ENCODE results near the gene MEF2D. TPM values are rescaled to one million over a fixed set of nuclear protein-coding genes. Genes with fewer than 3 reads are reported as not detected.

The MEF2D gene
- total and polyA plus RNA-seq, 8 donors: 23.8 to 52.8 (median 31.3) TPM

- DNase-seq (no peak), ATAC-seq (no peak)
- Histone ChIP-seq H3K4me1 (no peaks in the 10 kb centered on the region), H3K4me3 (no peak overlapping the region), H3K27ac (no peak overlapping the region), H3K27me3 (no peaks in the 10 kb centered on the region), H3K36me3 (peaks cover 0 to 4% of the 10 kb centered on the region in 2 donors), H3K9me3 (no peaks in the 10 kb centered on the region)
- no peak for TF ChIP-seq CTCF (IDR thresholded peaks at IDR 0.05)
- intact Hi-C loops (cut with DNase I): no loop called here
Observed at GRCh38 chr1:156539818-156540355, 39.3 kb upstream of the MEF2D start.

- Histone ChIP-seq H3K36me3 (peaks cover 0 to 8% of the 10 kb centered on the region in 2 donors), H3K27me3 (no peaks in the 10 kb centered on the region), H3K4me1 (no peaks in the 10 kb centered on the region), H3K4me3 (no peak overlapping the region), H3K9me3 (no peaks in the 10 kb centered on the region), H3K27ac (no peak overlapping the region)
- TF ChIP-seq CTCF (IDR thresholded peaks at IDR 0.05): no peak
- ATAC-seq (no peak), DNase-seq (no peak)
- intact Hi-C loops (cut with DNase I): no loop called here
Observed at GRCh38 chr1:156538711-156539440, 38.3 kb upstream of the MEF2D start.

GRCh38 chr1:156537027-156537426 lies 36.5 kb upstream of the MEF2D start:
- ATAC-seq (no peak), DNase-seq (no peak)
- intact Hi-C loops (cut with DNase I): no loop called here
- Histone ChIP-seq H3K27me3 (no peaks in the 10 kb centered on the region), H3K27ac (no peak overlapping the region), H3K36me3 (peaks cover 0 to 10% of the 10 kb centered on the region in 2 donors), H3K4me1 (no peaks in the 10 kb centered on the region), H3K4me3 (no peak overlapping the region), H3K9me3 (no peaks in the 10 kb centered on the region)
- no peak for TF ChIP-seq CTCF (IDR thresholded peaks at IDR 0.05)

GRCh38 chr1:156534424-156535060 lies 34.0 kb upstream of the MEF2D start:
- intact Hi-C loops (cut with DNase I): no loop called here
- Histone ChIP-seq H3K36me3 (peaks cover 0 to 17% of the 10 kb centered on the region in 2 donors), H3K4me1 (no peaks in the 10 kb centered on the region), H3K27ac (no peak overlapping the region), H3K9me3 (no peaks in the 10 kb centered on the region), H3K4me3 (no peak overlapping the region), H3K27me3 (no peaks in the 10 kb centered on the region)
- no peak for TF ChIP-seq CTCF (IDR thresholded peaks at IDR 0.05)
- DNase-seq (no peak), ATAC-seq (no peak)

GRCh38 chr1:156533568-156534220 lies 33.1 kb upstream of the MEF2D start:
- no peaks in the 10 kb centered on the region for H3K4me1 ChIP-seq
- no peaks in the 10 kb centered on the region for H3K27me3 ChIP-seq
- peaks cover 0 to 19% of the 10 kb centered on the region in 2 donors for H3K36me3 ChIP-seq
- no peak for TF ChIP-seq CTCF (IDR thresholded peaks at IDR 0.05)
- no peak overlapping the region for H3K4me3 ChIP-seq
- no peak overlapping the region for H3K27ac ChIP-seq
- intact Hi-C loops (cut with DNase I): no loop called here
- no peak for DNase-seq
- no peak for ATAC-seq
- no peaks in the 10 kb centered on the region for H3K9me3 ChIP-seq
